Activated CD8-positive, alpha-beta memory T cell treated with anti-CD3 and anti-CD28 coated beads, Interleukin-2, amount 50 U/mL, for 1 hour (primary cell): Measurements from ENCODE around the gene CNTF.

Source experiments
- DNase-seq: peaks from one replicate; pipeline ENCODE4 v3.0.0-alpha.2; 2020; ENCODE audit errors: extremely low read depth

CNTF gene

DNA sequence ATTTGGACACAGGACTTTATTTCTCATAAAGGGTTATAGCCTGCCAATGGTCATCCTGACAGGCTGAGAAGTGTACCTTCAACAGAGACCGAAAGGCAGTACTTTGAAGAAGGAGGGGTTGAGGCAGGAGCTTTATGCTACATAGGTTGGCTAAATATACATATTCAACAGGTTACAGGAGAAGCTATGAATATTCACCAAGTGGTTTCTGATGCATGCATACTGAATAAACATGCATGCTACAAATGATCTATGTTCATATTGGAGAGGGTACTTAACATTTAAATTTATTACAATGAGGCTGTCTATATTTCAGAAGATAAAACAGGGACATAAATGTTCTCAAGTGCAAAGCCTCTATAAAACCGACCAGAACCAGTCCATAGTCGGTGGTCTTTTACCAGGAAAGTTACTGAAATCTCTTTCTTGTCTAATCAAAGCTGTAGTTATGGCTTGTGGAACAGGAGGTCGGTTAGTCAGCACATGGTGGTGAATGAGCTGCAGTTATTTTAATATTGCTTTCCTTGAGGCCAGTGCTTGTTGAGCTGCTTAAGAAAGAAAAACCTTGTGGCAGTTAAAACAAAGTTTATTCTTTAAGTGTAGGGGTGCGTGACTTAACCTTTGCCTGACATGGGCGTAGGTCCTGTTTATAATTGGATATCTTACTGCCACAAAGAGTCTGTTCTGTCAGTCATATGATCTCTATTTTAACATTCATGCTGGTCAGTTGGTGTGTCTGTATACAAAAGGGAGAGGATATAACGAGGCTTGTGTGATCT, 19.5 kb downstream of the CNTF start:
- no peak for DNase-seq

- DNase-seq = no peak
Observed at GRCh38 chr11:58645854-58646253, 23.4 kb downstream of the CNTF start.

GRCh38 chr11:58647141-58647699, 24.8 kb downstream of the CNTF start:
- DNase-seq = no peak

GRCh38 chr11:58647866-58648265, 25.4 kb downstream of the CNTF start:
- no peak for DNase-seq

- no peak for DNase-seq
Observed at GRCh38 chr11:58649623-58650022, 27.2 kb downstream of the CNTF start.

- no peak for DNase-seq
Observed at GRCh38 chr11:58650496-58650895, 28.0 kb downstream of the CNTF start.

GRCh38 chr11:58652726-58653280, 30.3 kb downstream of the CNTF start:
- DNase-seq = no peak

DNA sequence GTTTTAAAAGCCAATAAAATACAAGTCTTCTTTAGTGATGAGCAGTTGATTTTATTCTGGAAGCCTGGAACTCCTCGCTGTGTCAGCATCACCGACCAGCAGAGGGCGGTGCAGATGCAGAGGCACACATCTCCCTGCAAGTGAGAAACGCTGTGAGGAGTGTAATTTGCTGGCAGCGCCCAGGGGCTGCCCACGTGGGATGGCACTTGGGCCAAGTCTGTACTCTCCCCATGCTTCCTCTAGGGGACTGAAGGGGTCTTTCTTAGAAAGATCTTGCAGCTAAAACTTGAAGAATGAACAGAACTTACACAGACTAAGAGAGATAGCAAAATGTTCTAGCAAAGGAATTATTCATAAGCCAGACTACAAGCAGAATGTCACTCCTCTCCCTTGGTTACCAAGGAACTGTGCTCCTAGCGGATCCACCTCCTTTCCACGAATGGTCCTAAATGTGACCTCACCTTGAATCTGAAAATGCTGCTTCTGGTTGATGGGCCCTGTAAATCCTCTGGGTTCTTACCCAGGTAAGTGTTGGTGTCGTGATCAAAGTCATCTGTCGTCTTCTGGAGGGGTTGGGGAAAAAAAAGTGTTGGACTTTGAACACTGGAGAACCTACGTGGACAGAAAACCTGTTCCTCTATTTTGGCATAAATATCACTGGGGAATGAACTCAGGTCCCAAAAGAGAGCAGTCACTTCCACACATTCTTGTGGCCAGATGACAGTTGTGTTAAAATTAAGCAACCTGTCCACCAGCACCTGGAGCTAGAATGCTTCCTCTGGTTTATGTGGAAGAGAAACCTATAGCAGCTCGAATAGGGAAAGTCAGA, 31.8 kb downstream of the CNTF start:
- DNase-seq = peak; percentile 36

DNA sequence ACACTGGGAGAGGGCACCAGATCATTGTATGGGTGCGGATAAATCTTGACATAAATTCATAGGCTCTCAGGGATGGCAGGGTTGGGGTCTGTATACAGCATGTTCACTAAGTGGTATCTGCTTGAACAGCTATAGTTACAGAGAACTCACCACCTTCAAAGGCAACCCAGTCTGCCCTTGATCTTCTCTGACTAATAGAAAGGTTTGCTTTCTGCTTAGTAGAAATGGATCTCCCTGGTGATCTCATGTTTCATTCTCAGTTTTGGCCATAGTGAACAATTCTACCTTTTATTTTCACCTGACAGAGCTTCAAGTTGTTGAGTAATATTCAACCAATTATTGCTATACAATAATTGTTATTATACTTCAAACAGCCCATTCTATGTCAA, 32.4 kb downstream of the CNTF start:
- DNase-seq = no peak

DNA sequence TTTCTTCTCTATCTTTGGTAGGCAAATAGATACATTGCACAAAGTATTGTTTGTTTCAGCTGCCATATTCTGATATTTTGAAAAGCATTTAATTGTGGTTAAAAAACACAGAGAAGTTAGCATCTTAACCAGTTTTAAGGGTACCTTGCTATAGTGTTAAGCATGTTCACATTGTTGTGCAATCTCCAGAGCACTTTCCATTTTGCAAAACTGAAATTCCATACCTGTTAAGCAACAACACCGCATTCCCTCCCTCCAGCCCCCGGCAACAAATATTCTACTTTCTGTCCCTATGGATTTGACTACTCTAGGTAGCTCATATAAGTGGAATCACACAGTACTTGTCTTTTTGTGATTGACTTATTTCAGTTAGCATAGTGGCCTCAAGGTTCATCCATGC, 33.9 kb downstream of the CNTF start:
- DNase-seq = no peak

GRCh38 chr11:58658623-58659022, 36.2 kb downstream of the CNTF start:
- DNase-seq = no peak

DNA sequence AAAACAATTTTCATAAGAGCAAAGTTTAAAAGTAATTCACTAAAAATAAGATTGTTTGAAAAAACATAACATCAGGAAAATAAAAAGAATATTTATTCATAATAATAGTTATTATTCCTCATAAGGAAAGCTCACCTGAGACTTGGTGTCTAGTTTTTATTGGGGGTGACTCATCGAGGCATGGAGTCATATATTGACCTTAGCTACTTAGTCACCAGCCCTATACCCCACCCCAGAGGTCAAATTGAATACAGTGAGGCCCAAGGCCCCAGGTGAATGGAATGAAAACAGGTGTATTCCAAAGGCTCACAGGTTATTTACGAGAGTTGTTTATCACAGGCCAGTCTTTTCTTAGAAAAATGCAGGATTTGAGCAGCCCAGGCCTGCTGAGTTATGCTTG, 36.9 kb downstream of the CNTF start:
- no peak for DNase-seq

- DNase-seq = no peak
Observed at GRCh38 chr11:58659910-58660570, 37.6 kb downstream of the CNTF start.

DNA sequence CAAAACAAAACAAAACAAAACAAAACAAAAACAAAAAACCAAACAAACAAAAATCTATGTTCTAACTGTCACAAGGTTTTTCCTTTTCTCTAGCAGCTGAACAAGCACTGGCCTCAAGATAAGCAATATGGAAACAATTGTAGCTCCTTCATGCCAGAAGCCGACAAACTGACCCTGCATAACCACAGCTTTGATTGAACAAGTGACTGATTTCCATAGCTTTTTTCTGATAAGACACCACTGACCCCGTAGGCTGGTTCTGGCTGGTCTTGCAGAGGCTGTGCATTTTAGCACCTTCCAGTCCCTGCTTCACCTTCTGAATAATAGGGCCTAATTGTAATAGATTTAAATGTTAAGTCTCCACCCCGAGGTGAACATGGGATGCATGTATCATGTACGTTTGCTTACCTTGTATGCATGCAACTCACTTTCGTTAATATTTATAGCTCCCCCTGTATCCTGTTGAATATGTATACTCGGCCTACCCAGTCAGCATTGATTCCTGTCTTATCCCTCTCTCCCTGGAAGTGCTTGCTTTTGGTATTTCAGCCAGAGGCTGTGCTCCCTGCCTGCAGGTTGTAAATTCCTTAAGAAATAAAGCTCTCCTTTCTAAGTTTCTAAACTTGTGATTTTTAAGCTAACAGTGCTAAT, 49.6 kb downstream of the CNTF start:
- no peak for DNase-seq

GRCh38 chr11:58674609-58675008, 52.1 kb downstream of the CNTF start:
- DNase-seq = no peak
